Measurements from ENCODE around the gene GHRL.

GRCh38 chr3:10286133-10286524 is 6.6 kb downstream of the GHRL start:
- TF ChIP-seq CTCF (IDR thresholded peaks at IDR 0.05) (no peak), POLR2A (IDR thresholded peaks at IDR 0.05) (no peak)

Measured in sigmoid colon (tissue), 3 donors.